Activated B cell treated with CpG ODN at 0.5 μM for 24 hours (primary cell): Measurements from ENCODE around the gene WSB2. TPM values are rescaled to one million over a fixed set of nuclear protein-coding genes. Genes with fewer than 3 reads are reported as not detected.
A peak's percentile ranks its signal among the peaks of the same experiment; 100 is the strongest.

Source experiments
- ATAC-seq: fragments of 200-7000 bp; cut with Tn5 transposase; one replicate; pipeline ENCODE4 v1.10.0; 2021; ENCODE audit warnings: low read depth, mild to moderate bottlenecking, moderate library complexity
- CTCF ChIA-PET: fragments of 350-600 bp; sonication (Branson Sonifier 250); formaldehyde crosslinking; loops from one replicate; lab custom pipeline; 2021; ENCODE audit warnings: antibody characterized with exemption; lab: Charles Lee
- POLR2A ChIA-PET: fragments of 350-600 bp; sonication (Branson Sonifier 250); formaldehyde crosslinking; loops from one replicate; lab custom pipeline; 2021; ENCODE audit warnings: antibody characterized with exemption; lab: Charles Lee
- DNase-seq: peaks from one replicate; pipeline ENCODE4 v3.0.0; 2022
- H3K27ac Mint-ChIP-seq: one replicate; pipeline ENCODE4 v1.8.0; 2020; ENCODE audit warnings: mixed read lengths
- H3K27me3 Mint-ChIP-seq: one replicate; pipeline ENCODE4 v1.8.0; 2021; ENCODE audit warnings: mixed read lengths
- H3K36me3 Mint-ChIP-seq: one replicate; pipeline ENCODE4 v1.8.0; 2021; ENCODE audit warnings: low read depth, mixed read lengths
- H3K4me1 Mint-ChIP-seq: one replicate; pipeline ENCODE4 v1.8.0; 2021; ENCODE audit warnings: mixed read lengths
- H3K4me3 Mint-ChIP-seq: one replicate; pipeline ENCODE4 v1.8.0; 2020; ENCODE audit warnings: mild to moderate bottlenecking, mixed read lengths
- H3K9me3 Mint-ChIP-seq: one replicate; pipeline ENCODE4 v1.8.0; 2020; ENCODE audit warnings: mixed read lengths
- CTCF ChIP-seq: fragments of 200-600 bp; IDR thresholded peaks from one replicate; pipeline ENCODE4 v1.8.0; 2022; ENCODE audit warnings: antibody characterized with exemption, mild to moderate bottlenecking
- intact Hi-C: fragments of 100-400 bp; cut with micrococcal nuclease; formaldehyde crosslinking; loops from one replicate; pipeline ENCODE4 v1.15.1; 2024
- total RNA-seq: library from RNA; stranded (reverse); gene quantifications from 2 replicates; pipeline ENCODE4 v1.2.3, GENCODE V29; 2022

The WSB2 gene
- total RNA-seq, 1 donor from 2014 or later: 28.4 TPM

GRCh38 chr12:118059341-118060191, 1.4 kb downstream of the WSB2 start:
- intact Hi-C loops: loop anchor here (2.0 to 5.0 kb wide), 3 partner anchors 25 to 318 kb away; partner anchors contain the start of gene SUDS3
- DNase-seq (no peak), ATAC-seq (no peak)
- ChIA-PET POLR2A (interaction anchor here (2.0 to 2.9 kb wide), 2 partner anchors 43 to 76 kb away, joined by 6 to 10 read pairs; partner anchors contain the start of genes PEBP1 and RFC5), CTCF (no interaction called here)
- no peak for TF ChIP-seq CTCF
- H3K4me3 Mint-ChIP-seq: peak overlapping the region; percentile 84
- peaks cover 2% of the 10 kb centered on the region for H3K36me3 Mint-ChIP-seq
- peaks cover 42% of the 10 kb centered on the region for H3K4me1 Mint-ChIP-seq
- no peaks in the 10 kb centered on the region for H3K9me3 Mint-ChIP-seq
- no peaks in the 10 kb centered on the region for H3K27me3 Mint-ChIP-seq
- peak overlapping the region; percentile 85 for H3K27ac Mint-ChIP-seq

- H3K27ac Mint-ChIP-seq: no peak overlapping the region
- H3K4me3 Mint-ChIP-seq: no peak overlapping the region
- H3K4me1 Mint-ChIP-seq: peaks cover 37% of the 10 kb centered on the region
- POLR2A ChIA-PET: no interaction called here
- peaks cover 2% of the 10 kb centered on the region for H3K36me3 Mint-ChIP-seq
- DNase-seq (no peak), ATAC-seq (no peak)
- no peak for TF ChIP-seq CTCF
- intact Hi-C loops: no loop called here
- H3K9me3 Mint-ChIP-seq: no peaks in the 10 kb centered on the region
- H3K27me3 Mint-ChIP-seq: no peaks in the 10 kb centered on the region
- CTCF ChIA-PET: no interaction called here
These were observed 2.1 kb downstream of the WSB2 start for GRCh38 chr12:118058881-118059280.

GRCh38 chr12:118058227-118058626, 2.8 kb downstream of the WSB2 start:
- H3K27me3 Mint-ChIP-seq: no peaks in the 10 kb centered on the region
- ChIA-PET POLR2A (interaction anchor here (0.7 kb wide), 1 partner anchor 77 kb away, joined by 4 read pairs; the partner anchor contains the start of gene PEBP1), CTCF (no interaction called here)
- no peak overlapping the region for H3K27ac Mint-ChIP-seq
- intact Hi-C loops: no loop called here
- peaks cover 34% of the 10 kb centered on the region for H3K4me1 Mint-ChIP-seq
- DNase-seq: no peak
- no peak for ATAC-seq
- no peaks in the 10 kb centered on the region for H3K9me3 Mint-ChIP-seq
- H3K4me3 Mint-ChIP-seq: no peak overlapping the region
- H3K36me3 Mint-ChIP-seq: peaks cover 2% of the 10 kb centered on the region
- no peak for TF ChIP-seq CTCF

GRCh38 chr12:118055865-118056773, 4.9 kb downstream of the WSB2 start:
- TF ChIP-seq CTCF: no peak
- Mint-ChIP-seq H3K27me3 (no peaks in the 10 kb centered on the region), H3K4me1 (peaks cover 23% of the 10 kb centered on the region), H3K27ac (no peak overlapping the region), H3K4me3 (no peak overlapping the region), H3K9me3 (no peaks in the 10 kb centered on the region), H3K36me3 (peaks cover 12% of the 10 kb centered on the region)
- DNase-seq (no peak), ATAC-seq (no peak)
- CTCF ChIA-PET: interaction anchor here (1.1 to 1.9 kb wide), 4 partner anchors 9 to 35 kb away, joined by 3 to 8 read pairs (median 4); no protein-coding TSS in a partner anchor
- intact Hi-C loops: loop anchor here (1.0 kb wide), 1 partner anchor 21 kb away; no protein-coding TSS in a partner anchor
- POLR2A ChIA-PET: interaction anchor here (0.5 to 1.3 kb wide), 4 partner anchors 10 to 80 kb away, joined by 3 to 7 read pairs (median 4); partner anchors contain the start of gene PEBP1
